Upper lobe of left lung (tissue), 4 donors: ENCODE measurements around the gene GPD2.

ENCODE experiments used
- EP300 ChIP-seq, 4 donors: sonication (generic); formaldehyde crosslinking; IDR thresholded peaks; one replicate each; pipeline ENCODE4 v1.5.1; 2017; ENCODE audit warnings: antibody characterized with exemption in 4 of 4, control low read depth in 2 of 4
- POLR2A ChIP-seq, 4 donors: fragments of 450-650 bp; IDR thresholded peaks; one replicate each; pipeline ENCODE4 v1.5.1; 2016 to 2017; ENCODE audit warnings: antibody characterized with exemption in 4 of 4, mild to moderate bottlenecking in 2 of 4
- TF ChIP-seq, protein P1 (sequence below), 6 experiments: fragments of 450-650 bp in 4 of 6; fragments of 200-600 bp in 2 of 6; sonication (generic) in 2 of 6; IDR thresholded peaks; one replicate each; pipeline ENCODE4 v1.5.1; 2016 to 2019; ENCODE audit warnings: antibody characterized with exemption in 6 of 6

GRCh38 chr2:156437272-156437930 is 1.2 kb downstream of the GPD2 start:
- TF ChIP-seq, protein P1, sequence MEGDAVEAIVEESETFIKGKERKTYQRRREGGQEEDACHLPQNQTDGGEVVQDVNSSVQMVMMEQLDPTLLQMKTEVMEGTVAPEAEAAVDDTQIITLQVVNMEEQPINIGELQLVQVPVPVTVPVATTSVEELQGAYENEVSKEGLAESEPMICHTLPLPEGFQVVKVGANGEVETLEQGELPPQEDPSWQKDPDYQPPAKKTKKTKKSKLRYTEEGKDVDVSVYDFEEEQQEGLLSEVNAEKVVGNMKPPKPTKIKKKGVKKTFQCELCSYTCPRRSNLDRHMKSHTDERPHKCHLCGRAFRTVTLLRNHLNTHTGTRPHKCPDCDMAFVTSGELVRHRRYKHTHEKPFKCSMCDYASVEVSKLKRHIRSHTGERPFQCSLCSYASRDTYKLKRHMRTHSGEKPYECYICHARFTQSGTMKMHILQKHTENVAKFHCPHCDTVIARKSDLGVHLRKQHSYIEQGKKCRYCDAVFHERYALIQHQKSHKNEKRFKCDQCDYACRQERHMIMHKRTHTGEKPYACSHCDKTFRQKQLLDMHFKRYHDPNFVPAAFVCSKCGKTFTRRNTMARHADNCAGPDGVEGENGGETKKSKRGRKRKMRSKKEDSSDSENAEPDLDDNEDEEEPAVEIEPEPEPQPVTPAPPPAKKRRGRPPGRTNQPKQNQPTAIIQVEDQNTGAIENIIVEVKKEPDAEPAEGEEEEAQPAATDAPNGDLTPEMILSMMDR (IDR thresholded peaks at IDR 0.05) = no peak
- TF ChIP-seq POLR2A (IDR thresholded peaks at IDR 0.05) (peak in 2 of 4 donors; percentile 42 to 82), EP300 (IDR thresholded peaks at IDR 0.05) (peak in 1 of 4 donors; percentile 15)
